ENCODE results near the gene HOXB5. TPM values are rescaled to one million over a fixed set of nuclear protein-coding genes. Genes with fewer than 3 reads are reported as not detected.

Gene HOXB5
- total RNA-seq, 1 experiment from 2014 or later: 19.8 TPM

DNA sequence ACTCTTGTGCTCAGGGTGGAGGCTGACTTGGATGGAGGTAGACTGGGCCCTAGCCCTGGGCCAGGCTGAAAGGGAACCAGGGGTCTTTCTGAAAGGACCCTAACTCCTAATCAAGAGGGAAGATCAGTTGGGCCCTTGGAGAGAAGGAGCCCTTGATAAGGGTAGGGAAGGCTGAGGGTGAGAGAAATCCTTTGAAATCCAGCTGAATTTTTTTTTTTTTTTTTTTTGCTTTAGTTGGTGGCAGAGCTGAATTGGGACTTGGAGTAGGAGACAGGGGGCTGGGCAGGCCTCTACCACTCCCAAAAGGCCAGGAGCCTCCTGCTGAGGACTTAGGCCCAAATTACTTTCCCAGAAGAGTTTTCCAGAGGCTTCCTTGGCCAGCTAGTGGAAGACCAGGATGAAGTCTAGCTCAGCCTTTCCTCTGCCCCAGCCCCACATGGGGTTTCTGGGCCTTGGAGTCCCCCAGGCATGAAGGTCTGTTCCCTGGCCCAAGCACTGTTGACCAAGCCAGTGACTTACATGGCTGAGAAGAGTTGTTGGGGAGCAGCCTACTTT, 2.9 kb downstream of the HOXB5 start:
- no peaks in the 10 kb centered on the region for H3K27me3 ChIP-seq (ENCODE audit: insufficient read depth, low read length)
- no peaks in the 10 kb centered on the region for H3K9me3 ChIP-seq (ENCODE audit: control insufficient read depth in 1 of 2, insufficient read depth in 1 of 2, low read depth in 1 of 2, low read length in 2 of 2)
- peaks cover 4 to 18% of the 10 kb centered on the region in 2 experiments; a peak in 3 of 4 replicates for H3K36me3 ChIP-seq (ENCODE audit: control insufficient read depth in 1 of 2, insufficient read depth in 2 of 2, low read length in 2 of 2)
- no peaks in the 10 kb centered on the region for H3K9me2 ChIP-seq (ENCODE audit: insufficient read depth)
- no peaks in the 10 kb centered on the region for H4K20me1 ChIP-seq (ENCODE audit: insufficient read depth)
- CTCF ChIA-PET: interaction anchor here (0.6 kb wide), 1 partner anchor 329 kb away, joined by 3 read pairs; no protein-coding TSS in a partner anchor
- no peak overlapping the region for H3K9ac ChIP-seq (ENCODE audit: low read length)
- POLR2A ChIA-PET: interaction anchor here (0.8 to 1.7 kb wide), 3 partner anchors 11 to 489 kb away, joined by 3 to 6 read pairs (median 4); partner anchors contain the start of gene CBX1
- no peak overlapping the region for H3K4me3 ChIP-seq (replicated peaks in 1 of 2; ENCODE audit: low read depth in 1 of 2, low read length in 2 of 2)
- TF ChIP-seq POLR2AphosphoS5 (IDR thresholded peaks at IDR 0.05; ENCODE audit: low read depth, low read length): no peak
- TF ChIP-seq SRF (IDR thresholded peaks at IDR 0.05; ENCODE audit: low read depth): no peak
- no peak overlapping the region for H3K27ac ChIP-seq (ENCODE audit: low read depth, low read length)
- DNase-seq (ENCODE audit: low read depth, low spot score) (no peak), ATAC-seq (no peak)
- BruUV-seq (replicated peaks): no TSS peak
- intact Hi-C loops (cut with micrococcal nuclease): no loop called here
- H3K4me2 ChIP-seq (ENCODE audit: low read length): no peak overlapping the region
- H3K4me1 ChIP-seq (ENCODE audit: control insufficient read depth in 1 of 2, insufficient read depth in 2 of 2, low read length in 2 of 2): peaks cover 11 to 40% of the 10 kb centered on the region in 2 experiments; a peak in 3 of 4 replicates
- no peak overlapping the region for H2AFZ ChIP-seq (ENCODE audit: low read depth, low read length, poor library complexity, severe bottlenecking)
- H3K79me2 ChIP-seq (ENCODE audit: insufficient read depth, low read length): peaks cover 57% of the 10 kb centered on the region
- RAD21 ChIA-PET (ENCODE audit: low non-redundant PET in 1 of 2, low total read pairs in 2 of 2, uncharacterized antibody in 2 of 2, unreplicated experiment in 2 of 2): interaction anchor here in 1 of 2 experiments (0.9 kb wide), 1 partner anchor 28 kb away, joined by 4 read pairs; no protein-coding TSS in a partner anchor

DNA sequence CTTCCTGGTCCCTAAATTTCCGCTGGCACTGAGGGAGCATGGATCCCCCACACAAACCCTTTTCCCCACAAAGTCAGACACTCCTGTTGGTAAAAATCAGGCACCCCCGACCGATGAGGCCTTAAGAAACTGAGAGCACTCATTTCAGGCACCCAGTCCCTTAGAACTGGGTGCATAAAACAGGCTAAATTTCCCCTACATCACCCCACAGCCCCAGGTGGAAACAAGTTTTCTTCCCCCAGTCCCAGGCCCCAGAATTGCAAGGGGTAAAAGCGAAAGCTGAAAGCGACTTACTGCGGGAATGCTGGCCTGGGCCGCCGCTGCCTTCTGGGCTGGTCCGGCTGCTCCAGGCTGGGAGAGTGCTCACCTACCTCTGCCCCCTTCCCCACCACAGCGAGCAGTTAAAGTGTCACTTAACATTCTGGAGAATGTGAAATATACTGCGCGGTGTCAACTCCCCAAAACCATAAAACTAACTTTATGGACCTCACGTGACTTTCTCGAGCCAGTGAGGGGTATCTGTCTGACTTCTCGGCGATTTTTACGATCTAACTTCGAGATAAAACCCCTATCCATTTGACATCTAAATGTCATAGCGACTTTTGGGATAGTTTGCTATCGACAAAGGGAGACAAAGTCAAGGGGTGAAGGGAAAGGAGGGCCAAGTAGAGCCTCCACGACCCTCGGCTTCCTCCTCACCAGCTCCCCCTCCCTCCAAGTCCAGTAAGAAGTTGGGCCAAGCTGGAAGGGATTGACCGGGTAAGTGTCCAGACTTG, 3.6 kb downstream of the HOXB5 start, which contains the start of gene HOXB3:
HOXB3 (minus strand) TSS at position 411 of the 776 bp plus-strand sequence. CDS start 37,767 bp downstream, outside the sequence.
- no peak within 1 kb of the TSS for H3K4me2 ChIP-seq (ENCODE audit: low read length)

More for the DNA sequence above, 3.6 kb downstream of the HOXB5 start, which contains the start of gene HOXB3:
- POLR2A ChIA-PET: interaction anchor here (0.7 to 0.8 kb wide), 3 partner anchors 20 to 489 kb away, joined by 3 to 4 read pairs (median 3); partner anchors contain the start of gene CBX1
- CTCF ChIA-PET: interaction anchor here (0.6 to 1.6 kb wide), 2 partner anchors 98 to 328 kb away, joined by 3 to 4 read pairs; no protein-coding TSS in a partner anchor
- Histone ChIP-seq H4K20me1 (ENCODE audit: insufficient read depth) (no peaks in the 10 kb centered on the region), H3K27me3 (ENCODE audit: insufficient read depth, low read length) (no peaks in the 10 kb centered on the region), H3K27ac (ENCODE audit: low read depth, low read length) (0 out of 2 replicates have a peak within 1 kb of the TSS, but pooled peaks have one; percentile 91), H3K4me3 (replicated peaks in 1 of 2; ENCODE audit: low read depth in 1 of 2, low read length in 2 of 2) (no peak within 1 kb of the TSS), H3K4me1 (ENCODE audit: control insufficient read depth in 1 of 2, insufficient read depth in 2 of 2, low read length in 2 of 2) (peaks cover 11 to 44% of the 10 kb centered on the region in 2 experiments; a peak in 3 of 4 replicates), H3K9me3 (ENCODE audit: control insufficient read depth in 1 of 2, insufficient read depth in 1 of 2, low read depth in 1 of 2, low read length in 2 of 2) (no peaks in the 10 kb centered on the region), H3K9me2 (ENCODE audit: insufficient read depth) (no peaks in the 10 kb centered on the region), H3K79me2 (ENCODE audit: insufficient read depth, low read length) (peaks cover 56% of the 10 kb centered on the region), H3K36me3 (ENCODE audit: control insufficient read depth in 1 of 2, insufficient read depth in 2 of 2, low read length in 2 of 2) (peaks cover 3 to 12% of the 10 kb centered on the region in 2 experiments; a peak in 3 of 4 replicates), H2AFZ (ENCODE audit: low read depth, low read length, poor library complexity, severe bottlenecking) (no peak within 1 kb of the TSS), H3K9ac (ENCODE audit: low read length) (no peak within 1 kb of the TSS)
- ATAC-seq (no peak), DNase-seq (ENCODE audit: low read depth, low spot score) (no peak)
- RAD21 ChIA-PET (ENCODE audit: low non-redundant PET in 1 of 2, low total read pairs in 2 of 2, uncharacterized antibody in 2 of 2, unreplicated experiment in 2 of 2): interaction anchor here (0.9 to 1.0 kb wide), 2 partner anchors 28 to 331 kb away, joined by 3 to 4 read pairs; no protein-coding TSS in a partner anchor
- no TSS peak for BruUV-seq (replicated peaks)
- intact Hi-C loops (cut with micrococcal nuclease): no loop called here
- TF ChIP-seq EGR1 (IDR thresholded peaks at IDR 0.05; ENCODE audit: low read depth) (no peak), POLR2AphosphoS5 (IDR thresholded peaks at IDR 0.05; ENCODE audit: low read depth, low read length) (0 out of 2 replicates have a peak, but pooled peaks have one; percentile 3)

Measured in HCT116 (cell line).